Measurements from ENCODE around the gene ZFR2.

ZFR2 gene

GRCh38 chr19:3803114-3803888, 65.5 kb downstream of the ZFR2 start:
- DNase-seq (ENCODE audit: insufficient read length, low spot score): no peak
- no peak for TF ChIP-seq CTCF (IDR thresholded peaks at IDR 0.05; ENCODE audit: insufficient read depth, missing control alignments)
- no peak for FAIRE-seq

- no peak for TF ChIP-seq CTCF (IDR thresholded peaks at IDR 0.05; ENCODE audit: insufficient read depth, missing control alignments)
- no peak for FAIRE-seq
These were observed 67.3 kb downstream of the ZFR2 start for GRCh38 chr19:3801412-3802096.

GRCh38 chr19:3800996-3801395, 67.8 kb downstream of the ZFR2 start:
- no peak for DNase-seq (ENCODE audit: insufficient read length, low spot score)
- no peak for TF ChIP-seq CTCF (IDR thresholded peaks at IDR 0.05; ENCODE audit: insufficient read depth, missing control alignments)
- no peak for FAIRE-seq

More at GRCh38 chr19:3801412-3802096, 67.3 kb downstream of the ZFR2 start:
- no peak for DNase-seq (ENCODE audit: insufficient read length, low spot score)

GRCh38 chr19:3798137-3798536, 70.7 kb downstream of the ZFR2 start:
- no peak for TF ChIP-seq CTCF (IDR thresholded peaks at IDR 0.05; ENCODE audit: insufficient read depth, missing control alignments)
- no peak for FAIRE-seq
- no peak for DNase-seq (ENCODE audit: insufficient read length, low spot score)

GRCh38 chr19:3796358-3796757, 72.5 kb downstream of the ZFR2 start:
- no peak for TF ChIP-seq CTCF (IDR thresholded peaks at IDR 0.05; ENCODE audit: insufficient read depth, missing control alignments)
- DNase-seq (ENCODE audit: insufficient read length, low spot score) (no peak), FAIRE-seq (no peak)

GRCh38 chr19:3793799-3794198, 75.0 kb downstream of the ZFR2 start:
- FAIRE-seq (no peak), DNase-seq (ENCODE audit: insufficient read length, low spot score) (no peak)
- no peak for TF ChIP-seq CTCF (IDR thresholded peaks at IDR 0.05; ENCODE audit: insufficient read depth, missing control alignments)

- no peak for FAIRE-seq
These were observed 76.7 kb downstream of the ZFR2 start for GRCh38 chr19:3792114-3792513.

More at GRCh38 chr19:3792114-3792513, 76.7 kb downstream of the ZFR2 start:
- no peak for TF ChIP-seq CTCF (IDR thresholded peaks at IDR 0.05; ENCODE audit: insufficient read depth, missing control alignments)
- DNase-seq (ENCODE audit: insufficient read length, low spot score): no peak
